GM19099 (cell line): ENCODE data around the gene ABT1.

Experiments
- POLR2A ChIP-seq: IDR thresholded peaks from 3 replicates; pipeline ENCODE4 v1.6.1; 2011; ENCODE audit warnings: low read depth; ENCODE audit not compliant: insufficient read length; ENCODE audit errors: extremely low read depth

The ABT1 gene

GRCh38 chr6:26568601-26569432 is 27.9 kb upstream of the ABT1 start:
- no peak for TF ChIP-seq POLR2A

DNA sequence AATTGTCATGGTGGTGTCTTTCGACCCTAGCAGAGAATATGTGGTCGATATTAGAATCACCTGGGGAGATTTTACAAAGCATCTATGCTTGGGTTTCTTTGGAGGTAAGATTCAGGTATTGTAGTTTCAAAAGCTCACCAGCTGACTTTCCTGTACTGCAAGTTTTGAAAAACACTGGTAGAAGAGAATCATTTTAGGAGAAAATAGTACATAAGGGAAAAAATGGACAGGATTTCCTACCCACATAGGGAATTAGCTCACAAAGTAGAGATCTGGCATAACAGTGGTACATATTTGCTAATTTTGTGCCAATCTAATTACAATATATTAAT is 27.4 kb upstream of the ABT1 start:
- no peak for TF ChIP-seq POLR2A

DNA sequence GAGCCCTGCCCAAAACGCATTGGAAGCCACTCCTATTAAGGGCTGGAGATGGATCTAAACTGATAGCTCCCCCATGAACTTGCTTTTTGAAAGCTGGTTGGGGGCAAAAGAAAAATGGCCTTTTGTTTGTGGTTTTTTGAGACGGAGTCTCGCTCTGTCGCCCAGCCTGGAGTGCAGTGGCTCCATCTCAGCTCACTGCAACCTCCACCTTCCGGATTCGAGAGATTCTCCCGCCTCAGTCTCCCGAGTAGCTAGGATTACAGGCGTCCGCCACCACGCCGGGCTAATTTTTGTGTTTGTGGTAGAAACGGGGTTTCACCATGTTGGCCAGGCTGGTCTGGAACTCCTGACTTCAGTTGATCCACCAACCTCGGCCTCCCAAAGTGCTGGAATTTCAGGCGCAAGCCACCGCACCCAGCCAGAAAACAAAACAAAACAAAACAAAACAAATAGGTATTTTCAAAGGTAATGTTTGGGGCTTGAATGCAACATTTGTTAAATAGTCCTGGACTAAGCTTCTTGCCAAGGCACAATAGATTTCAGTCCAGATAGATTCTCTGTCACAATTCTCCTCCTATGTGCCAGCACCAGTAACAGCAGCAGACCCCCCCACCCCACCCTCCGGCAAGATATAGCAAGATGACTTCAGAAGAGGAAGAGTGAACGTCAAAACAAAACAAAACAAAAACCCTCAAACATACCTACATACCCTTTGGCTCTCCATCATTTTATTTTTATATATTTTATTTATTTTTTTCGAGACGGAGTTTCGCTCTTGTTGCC is 26.5 kb upstream of the ABT1 start:
- TF ChIP-seq POLR2A = no peak

DNA sequence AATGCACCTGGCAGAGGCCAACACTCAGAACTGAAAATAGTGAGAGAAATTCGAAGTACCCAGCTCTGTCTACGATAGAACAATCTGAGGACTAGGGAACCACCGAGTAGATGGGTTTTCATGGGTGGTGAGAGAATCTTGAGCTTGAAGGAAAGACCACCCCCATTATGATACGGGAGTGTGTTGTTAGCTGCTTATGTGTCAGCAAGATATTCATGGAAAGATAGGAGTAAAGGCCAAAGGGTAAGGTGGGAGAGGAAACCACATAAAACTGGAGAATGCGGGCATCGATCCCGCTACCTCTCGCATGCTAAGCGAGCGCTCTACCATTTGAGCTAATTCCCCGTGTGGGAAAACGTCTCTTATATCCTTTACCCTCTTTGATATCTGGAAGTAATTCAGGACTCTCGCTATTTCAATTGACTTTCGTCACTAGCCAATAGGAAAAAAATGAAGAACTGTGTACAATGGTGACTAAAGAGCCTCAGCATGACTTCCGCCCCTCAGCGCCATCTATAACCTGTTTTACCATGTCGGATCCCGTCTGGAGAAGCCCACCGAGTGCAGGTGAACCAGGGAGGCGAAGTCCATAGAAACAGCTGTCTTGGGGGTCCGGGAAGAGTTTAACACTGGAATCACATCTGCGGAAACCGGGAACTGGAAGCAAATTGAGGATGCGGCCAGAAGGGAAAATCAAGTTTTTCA is 25.0 kb upstream of the ABT1 start:
- TF ChIP-seq POLR2A = no peak

- TF ChIP-seq POLR2A = no peak
Observed at GRCh38 chr6:26575494-26575939, 21.2 kb upstream of the ABT1 start.

DNA sequence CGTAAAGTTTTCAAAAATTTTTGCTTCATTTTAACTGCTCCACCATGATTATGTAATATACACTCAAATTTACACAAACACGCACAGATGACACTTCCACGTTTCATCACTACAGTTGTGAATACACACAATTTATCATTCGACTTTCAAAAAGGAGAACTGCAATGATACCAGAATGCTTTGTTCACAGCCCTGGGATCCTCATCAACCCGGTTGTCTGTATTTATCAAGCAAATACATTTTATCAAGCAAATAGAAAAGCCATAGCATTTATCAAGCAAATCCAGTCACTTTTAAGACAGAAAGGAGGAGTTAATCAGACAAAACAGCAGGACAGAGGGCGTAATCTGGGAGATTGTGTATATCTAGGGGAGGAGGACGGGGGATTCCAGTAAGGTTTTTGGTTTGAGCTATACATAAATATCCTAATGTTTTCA is 20.3 kb upstream of the ABT1 start:
- TF ChIP-seq POLR2A = no peak

DNA sequence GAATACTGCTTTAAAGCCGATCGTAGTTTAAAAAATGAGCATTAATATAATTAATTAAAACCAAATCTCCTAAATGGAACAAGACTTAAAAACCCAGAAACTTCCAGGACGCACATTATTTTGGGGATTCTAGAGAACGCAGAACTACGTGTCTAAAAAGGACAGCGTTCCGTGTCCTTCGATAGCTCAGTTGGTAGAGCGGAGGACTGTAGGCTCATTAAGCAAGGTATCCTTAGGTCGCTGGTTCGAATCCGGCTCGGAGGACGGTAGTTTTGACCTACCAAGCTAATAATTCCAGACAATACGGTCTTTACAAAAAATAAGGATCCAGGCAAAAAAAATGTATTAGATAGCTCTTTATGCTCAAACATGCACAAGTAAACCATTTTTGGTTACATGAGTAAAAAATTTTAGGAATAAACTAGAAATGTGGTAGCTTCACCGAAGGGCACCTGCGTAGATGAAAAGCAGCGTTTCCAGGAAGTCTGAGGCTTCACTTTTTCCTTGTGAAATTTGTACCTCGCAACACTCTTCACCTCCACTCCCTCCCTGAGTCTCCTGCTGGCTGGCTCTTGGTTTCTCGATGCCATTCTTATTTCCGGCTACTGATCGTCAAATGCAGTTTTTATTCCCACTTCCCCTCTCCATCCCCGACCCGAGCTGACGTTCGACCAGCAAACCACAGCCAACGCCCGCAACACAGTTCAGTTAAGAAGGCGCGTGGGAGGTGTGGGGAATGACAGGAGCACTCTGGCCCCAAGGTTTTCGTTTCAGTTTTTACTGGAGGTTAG is 19.6 kb upstream of the ABT1 start:
- TF ChIP-seq POLR2A = no peak

DNA sequence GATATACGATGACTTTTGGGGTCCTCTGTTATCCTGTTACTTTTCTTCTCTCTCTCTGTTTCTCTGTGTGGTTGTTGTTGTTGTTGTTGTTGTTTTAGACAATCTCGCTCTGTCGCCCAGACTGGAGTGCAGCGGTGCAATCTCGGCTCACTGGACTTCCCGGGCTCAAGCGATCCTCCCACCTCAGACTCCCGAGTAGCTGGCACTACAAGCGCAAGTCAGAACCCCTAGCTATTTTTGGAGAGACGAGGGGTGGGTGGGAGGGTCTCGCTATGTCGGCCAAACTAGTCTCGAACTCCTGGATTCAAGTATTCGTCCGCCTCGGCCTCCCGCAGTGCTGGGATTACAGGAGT is 19.1 kb upstream of the ABT1 start:
- TF ChIP-seq POLR2A = no peak

GRCh38 chr6:26578279-26578678 is 18.5 kb upstream of the ABT1 start:
- no peak for TF ChIP-seq POLR2A

DNA sequence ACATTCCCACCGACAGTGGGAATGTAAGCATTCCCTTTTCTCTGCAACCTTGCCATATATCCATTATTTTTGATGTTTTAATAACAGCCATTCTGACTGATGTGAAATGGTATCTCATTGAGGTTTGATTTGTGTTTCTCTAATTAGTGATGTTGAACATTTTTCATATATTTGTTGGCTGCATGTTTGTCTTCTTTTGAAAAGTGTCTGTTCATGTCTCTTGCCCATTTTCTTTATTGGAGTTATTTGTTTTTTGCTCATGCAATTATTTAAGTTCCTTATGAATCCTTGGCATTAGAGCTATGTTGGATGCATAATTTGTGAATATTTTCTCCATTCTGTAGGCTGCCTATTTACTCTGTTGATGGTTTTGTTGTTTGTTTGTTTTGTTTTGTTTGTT is 18.0 kb upstream of the ABT1 start:
- TF ChIP-seq POLR2A = no peak

DNA sequence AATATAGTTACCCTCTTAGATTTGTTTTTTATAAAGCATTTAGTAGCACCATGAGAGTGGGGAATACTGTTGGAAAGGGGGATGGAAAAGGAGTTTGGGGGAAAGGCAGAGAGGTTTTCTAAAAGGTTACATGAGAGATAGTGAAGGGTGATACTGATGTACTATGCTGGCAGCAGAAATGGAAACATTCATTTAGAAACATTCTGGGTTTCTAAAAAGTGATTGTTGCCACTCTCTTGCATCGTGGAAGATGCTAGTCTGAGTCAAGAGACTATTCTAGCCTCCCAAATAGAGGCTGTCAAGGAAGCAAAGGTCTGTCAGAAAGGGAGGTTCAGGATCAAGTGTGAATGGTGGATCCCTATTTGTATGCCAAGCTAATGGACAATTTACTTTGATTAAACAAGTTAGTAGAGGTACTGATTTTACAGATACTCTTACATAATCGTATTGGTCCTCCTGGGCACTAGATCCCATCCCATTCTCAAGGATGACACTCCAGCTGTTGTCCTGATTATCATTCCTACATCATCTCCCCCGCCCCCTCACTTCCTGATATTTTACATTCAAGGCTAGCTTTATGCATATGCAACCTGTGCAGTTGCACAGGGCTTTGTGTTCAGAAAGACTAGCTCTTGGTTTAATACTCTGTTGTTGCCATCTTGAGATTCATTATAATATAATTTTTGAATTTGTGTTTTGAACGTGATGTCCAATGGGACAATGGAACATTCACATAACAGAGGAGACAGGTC is 15.4 kb upstream of the ABT1 start:
- no peak for TF ChIP-seq POLR2A

- no peak for TF ChIP-seq POLR2A
Observed at GRCh38 chr6:26588965-26589364, 7.8 kb upstream of the ABT1 start.

GRCh38 chr6:26592649-26593048 is 4.1 kb upstream of the ABT1 start:
- no peak for TF ChIP-seq POLR2A
